Nephron (organoid): Measurements from ENCODE around the gene GHRH.

Experiments used
- H3K27ac Mint-ChIP-seq, 3 experiments: 2 replicates each; pipeline ENCODE4 v1.8.0; 2020; ENCODE audit warnings: mixed read lengths in 3 of 3, mild to moderate bottlenecking in 2 of 3, moderate library complexity in 1 of 3
- H3K27me3 Mint-ChIP-seq: 2 replicates; pipeline ENCODE4 v1.8.0; 2021; ENCODE audit warnings: low read depth, mild to moderate bottlenecking, moderate library complexity, mixed read lengths
- H3K36me3 Mint-ChIP-seq: 2 replicates; pipeline ENCODE4 v1.8.0; 2020; ENCODE audit warnings: low read depth, mixed read lengths
- H3K4me1 Mint-ChIP-seq: 2 replicates; pipeline ENCODE4 v1.8.0; 2020; ENCODE audit warnings: mixed read lengths
- H3K4me3 Mint-ChIP-seq, 3 experiments: 2 replicates each; pipeline ENCODE4 v1.8.0; 2020; ENCODE audit warnings: mild to moderate bottlenecking in 3 of 3, mixed read lengths in 3 of 3, moderate library complexity in 2 of 3
- H3K9me3 Mint-ChIP-seq: 2 replicates; pipeline ENCODE4 v1.8.0; 2020; ENCODE audit warnings: mixed read lengths
- CTCF ChIP-seq, 3 experiments: fragments of 200-600 bp; sonication (generic); IDR thresholded peaks; one replicate each; pipeline ENCODE4 v1.5.0; 2021; ENCODE audit warnings: antibody characterized with exemption in 3 of 3; ENCODE audit not compliant: unreplicated experiment in 3 of 3

The GHRH gene

GRCh38 chr20:37288091-37288490 lies 26.5 kb upstream of the GHRH start:
- H3K4me1 Mint-ChIP-seq = peaks cover 13% of the 10 kb centered on the region
- no peaks in the 10 kb centered on the region for H3K27me3 Mint-ChIP-seq
- peak overlapping the region; percentile 76 to 86 (median 85) for H3K4me3 Mint-ChIP-seq
- H3K36me3 Mint-ChIP-seq = peaks cover 23% of the 10 kb centered on the region
- H3K9me3 Mint-ChIP-seq = no peaks in the 10 kb centered on the region
- no peak for TF ChIP-seq CTCF (IDR thresholded peaks at IDR 0.05; ENCODE audit: unreplicated experiment in 3 of 3)
- peak overlapping the region; percentile 92 to 95 (median 94) for H3K27ac Mint-ChIP-seq

- Mint-ChIP-seq H3K27ac (no peak overlapping the region), H3K4me3 (no peak overlapping the region), H3K4me1 (peaks cover 14% of the 10 kb centered on the region), H3K36me3 (peaks cover 3% of the 10 kb centered on the region), H3K9me3 (no peaks in the 10 kb centered on the region), H3K27me3 (peaks cover 4% of the 10 kb centered on the region)
- no peak for TF ChIP-seq CTCF (IDR thresholded peaks at IDR 0.05; ENCODE audit: unreplicated experiment in 3 of 3)
These were observed 24.2 kb upstream of the GHRH start for GRCh38 chr20:37285664-37286374.

- Mint-ChIP-seq H3K9me3 (no peaks in the 10 kb centered on the region), H3K27me3 (peaks cover 4% of the 10 kb centered on the region)
These were observed 23.1 kb upstream of the GHRH start for GRCh38 chr20:37284691-37285161.

GRCh38 chr20:37283530-37284195 lies 22.0 kb upstream of the GHRH start:
- H3K27ac Mint-ChIP-seq = no peak overlapping the region
- H3K4me3 Mint-ChIP-seq = no peak overlapping the region
- TF ChIP-seq CTCF (IDR thresholded peaks at IDR 0.05; ENCODE audit: unreplicated experiment in 3 of 3) = no peak
- peaks cover 20% of the 10 kb centered on the region for H3K4me1 Mint-ChIP-seq
- no peaks in the 10 kb centered on the region for H3K36me3 Mint-ChIP-seq
- peaks cover 4% of the 10 kb centered on the region for H3K27me3 Mint-ChIP-seq
- no peaks in the 10 kb centered on the region for H3K9me3 Mint-ChIP-seq

More at GRCh38 chr20:37284691-37285161, 23.1 kb upstream of the GHRH start:
- Mint-ChIP-seq H3K4me3 (no peak overlapping the region), H3K36me3 (no peaks in the 10 kb centered on the region), H3K27ac (peak overlapping the region in 1 of 3 experiments; percentile 22), H3K4me1 (peaks cover 20% of the 10 kb centered on the region)
- no peak for TF ChIP-seq CTCF (IDR thresholded peaks at IDR 0.05; ENCODE audit: unreplicated experiment in 3 of 3)

- Mint-ChIP-seq H3K27me3 (peaks cover 4% of the 10 kb centered on the region), H3K4me1 (peaks cover 20% of the 10 kb centered on the region), H3K4me3 (peak overlapping the region in 1 of 3 experiments; percentile 2), H3K27ac (peak overlapping the region; percentile 8 to 92 (median 69)), H3K36me3 (no peaks in the 10 kb centered on the region), H3K9me3 (no peaks in the 10 kb centered on the region)
- TF ChIP-seq CTCF (IDR thresholded peaks at IDR 0.05; ENCODE audit: unreplicated experiment in 3 of 3) = peak; percentile 48 to 63 (median 48)
These were observed 20.9 kb upstream of the GHRH start for GRCh38 chr20:37282556-37282955.
